GM21723 (cell line): Measurements from ENCODE around the gene CLSTN3.
"Not testable (repeated sequence)": the region's sequence is repeated elsewhere in the genome, so short reads cannot be mapped to it uniquely, and the experiment has no call there.

Experiments
- ATAC-seq: cut with Tn5 transposase; IDR thresholded peaks from one replicate; pipeline ENCODE4 v1.9.1; 2021; ENCODE audit warnings: mild to moderate bottlenecking, moderate library complexity; ENCODE audit not compliant: unreplicated experiment

The CLSTN3 gene

GRCh38 chr12:7103837-7104584 lies 26.2 kb upstream of the CLSTN3 start:
- no peak for ATAC-seq

- no peak for ATAC-seq
These were observed 24.1 kb upstream of the CLSTN3 start for GRCh38 chr12:7106082-7106481.

GRCh38 chr12:7107181-7107580 lies 23.0 kb upstream of the CLSTN3 start:
- not testable (repeated sequence) for ATAC-seq

- ATAC-seq: peak; percentile 3
These were observed 22.6 kb upstream of the CLSTN3 start for GRCh38 chr12:7107636-7108002.

- ATAC-seq: peak; percentile 93
These were observed 22.0 kb upstream of the CLSTN3 start for GRCh38 chr12:7108003-7108795.

- ATAC-seq: peak; percentile 40
These were observed 21.2 kb upstream of the CLSTN3 start, which contains the start of gene C1RL for GRCh38 chr12:7108796-7109571. C1RL (minus strand) TSS chr12:7109214; CDS start chr12:7109180, 34 bp downstream.

GRCh38 chr12:7109572-7109920 lies 20.6 kb upstream of the CLSTN3 start:
- no peak for ATAC-seq

GRCh38 chr12:7110661-7111060 lies 19.5 kb upstream of the CLSTN3 start:
- no peak for ATAC-seq

GRCh38 chr12:7112041-7112440 lies 18.1 kb upstream of the CLSTN3 start:
- ATAC-seq: no peak

- ATAC-seq: no peak
These were observed 16.7 kb upstream of the CLSTN3 start for GRCh38 chr12:7113389-7113871.

GRCh38 chr12:7114008-7114407 lies 16.2 kb upstream of the CLSTN3 start:
- ATAC-seq: no peak

GRCh38 chr12:7114851-7115250 lies 15.3 kb upstream of the CLSTN3 start:
- no peak for ATAC-seq

GRCh38 chr12:7116196-7116595 lies 14.0 kb upstream of the CLSTN3 start:
- ATAC-seq: no peak

- no peak for ATAC-seq
These were observed 13.3 kb upstream of the CLSTN3 start for GRCh38 chr12:7116916-7117315.

- ATAC-seq: no peak
These were observed 12.5 kb upstream of the CLSTN3 start for GRCh38 chr12:7117670-7118069.

GRCh38 chr12:7118881-7119280 lies 11.3 kb upstream of the CLSTN3 start:
- ATAC-seq: no peak

GRCh38 chr12:7120166-7120565 lies 10.0 kb upstream of the CLSTN3 start:
- no peak for ATAC-seq

- ATAC-seq: no peak
These were observed 8.8 kb upstream of the CLSTN3 start for GRCh38 chr12:7121324-7121723.

GRCh38 chr12:7122811-7123769 lies 7.1 kb upstream of the CLSTN3 start:
- no peak for ATAC-seq

GRCh38 chr12:7123806-7124522 lies 6.2 kb upstream of the CLSTN3 start:
- no peak for ATAC-seq
